ENCODE results near the gene OR4X2. TPM values are rescaled to one million over a fixed set of nuclear protein-coding genes. Genes with fewer than 3 reads are reported as not detected.

OR4X2 gene
- total RNA-seq, 4 donors from 2014 or later, result not detected

DNA sequence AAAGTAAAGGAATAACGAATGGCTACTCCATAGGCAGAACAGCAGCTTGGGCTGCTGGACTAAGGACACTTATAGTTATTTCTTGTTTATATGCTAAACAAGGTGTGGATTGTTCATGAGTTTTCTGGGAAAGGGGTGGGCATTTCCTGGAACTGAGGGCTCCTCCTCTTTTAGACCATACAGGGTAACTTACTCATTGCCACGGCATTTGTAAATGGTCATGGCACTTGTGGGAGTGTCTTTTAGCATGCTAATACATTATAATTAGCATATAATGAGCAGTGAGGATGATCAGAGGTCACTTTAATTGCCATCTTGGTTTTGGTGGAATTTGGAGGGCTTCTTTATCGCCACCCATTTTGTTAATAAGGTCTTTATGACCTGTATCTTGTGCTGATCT is 25.7 kb downstream of the OR4X2 start:
- in situ Hi-C loops (cut with MboI; ENCODE audit: low sequenced_read_pairs in 4 of 4), result no loop called here
- intact Hi-C loops (cut with DNase I; ENCODE audit: low total_unique reads), result no loop called here
- DNase-seq (no peak), ATAC-seq (no peak)
- no peaks in the 10 kb centered on the region for H3K9me3 ChIP-seq
- H3K27ac ChIP-seq, result no peak overlapping the region
- no peaks in the 10 kb centered on the region for H3K27me3 ChIP-seq
- H3K4me1 ChIP-seq, result no peaks in the 10 kb centered on the region
- no peak for TF ChIP-seq CTCF (IDR thresholded peaks at IDR 0.05 in 4 of 5, conservative IDR thresholded peaks at IDR 0.05 in 1 of 5)
- no peak for TF ChIP-seq POLR2A (IDR thresholded peaks at IDR 0.05)
- no peak overlapping the region for H3K4me3 ChIP-seq
- no peaks in the 10 kb centered on the region for H3K36me3 ChIP-seq

GRCh38 chr11:48272606-48273005 is 27.7 kb downstream of the OR4X2 start:
- no peak overlapping the region for H3K4me3 ChIP-seq
- H3K4me1 ChIP-seq, result no peaks in the 10 kb centered on the region
- H3K27ac ChIP-seq, result no peak overlapping the region
- H3K27me3 ChIP-seq, result no peaks in the 10 kb centered on the region
- H3K36me3 ChIP-seq, result no peaks in the 10 kb centered on the region
- intact Hi-C loops (cut with DNase I; ENCODE audit: low total_unique reads) (no loop called here), in situ Hi-C loops (cut with MboI; ENCODE audit: low sequenced_read_pairs in 4 of 4) (no loop called here)
- DNase-seq (no peak), ATAC-seq (no peak)
- TF ChIP-seq CTCF (IDR thresholded peaks at IDR 0.05 in 4 of 5, conservative IDR thresholded peaks at IDR 0.05 in 1 of 5), result no peak
- no peak for TF ChIP-seq POLR2A (IDR thresholded peaks at IDR 0.05)
- H3K9me3 ChIP-seq, result no peaks in the 10 kb centered on the region

Other genes starting within 250 kb of the OR4X2 start
- not detected for gene OR4B1, start 28.3 kb upstream of the OR4X2 start, total RNA-seq
- not detected for gene OR4X1, start 18.8 kb downstream of the OR4X2 start, total RNA-seq
- not detected for gene OR4S1, start 61.1 kb downstream of the OR4X2 start, total RNA-seq
- gene OR4C3, start 79.8 kb downstream of the OR4X2 start, total RNA-seq, result not detected
- gene OR4C5, start 121.4 kb downstream of the OR4X2 start, total RNA-seq, result not detected
- not detected for gene OR4A47, start 243.7 kb downstream of the OR4X2 start, total RNA-seq

Data from gastrocnemius medialis (tissue), 4 donors.